ENCODE measurements around the gene DUSP16. TPM values are rescaled to one million over a fixed set of nuclear protein-coding genes. Genes with fewer than 3 reads are reported as not detected.
A peak's percentile ranks its signal among the peaks of the same experiment; 100 is the strongest.

DUSP16 gene
- total and polyA plus RNA-seq, 7 donors, result 8.6 to 27.3 (median 13.8) TPM

- no peak for DNase-seq
- Histone ChIP-seq H3K27me3 (no peaks in the 10 kb centered on the region), H3K4me1 (peaks cover 0 to 27% (median 20%) of the 10 kb centered on the region in 4 donors), H3K27ac (no peak overlapping the region), H3K9me3 (no peaks in the 10 kb centered on the region), H3K4me3 (no peak overlapping the region), H3K36me3 (no peaks in the 10 kb centered on the region)
- TF ChIP-seq POLR2AphosphoS5 (IDR thresholded peaks at IDR 0.05), result no peak
- no peak for TF ChIP-seq POLR2A (IDR thresholded peaks at IDR 0.05)
- no peak for TF ChIP-seq EP300 (IDR thresholded peaks at IDR 0.05)
- TF ChIP-seq CTCF (IDR thresholded peaks at IDR 0.05), result no peak
- WGBS, 2 donors, result 91 to 94% methylated on average over 2 of the region's 2 CpGs
- intact Hi-C loops (cut with DNase I), result no loop called here
Measured at GRCh38 chr12:12537421-12537820, 25.2 kb downstream of the DUSP16 start.

- Histone ChIP-seq H3K9me3 (no peaks in the 10 kb centered on the region), H3K36me3 (no peaks in the 10 kb centered on the region), H3K27me3 (no peaks in the 10 kb centered on the region), H3K4me3 (no peak overlapping the region), H3K4me1 (peaks cover 0 to 27% (median 20%) of the 10 kb centered on the region in 4 donors), H3K27ac (no peak overlapping the region)
- no peak for TF ChIP-seq POLR2AphosphoS5 (IDR thresholded peaks at IDR 0.05)
- TF ChIP-seq EP300 (IDR thresholded peaks at IDR 0.05), result no peak
- no peak for TF ChIP-seq CTCF (IDR thresholded peaks at IDR 0.05)
- TF ChIP-seq POLR2A (IDR thresholded peaks at IDR 0.05), result no peak
- intact Hi-C loops (cut with DNase I), result no loop called here
- 27 to 74% methylated on average over 4 of the region's 4 CpGs for WGBS, 2 donors
- DNase-seq, result no peak
Measured at GRCh38 chr12:12534975-12535374, 27.7 kb downstream of the DUSP16 start.

GRCh38 chr12:12534166-12534866 lies 28.3 kb downstream of the DUSP16 start:
- H3K9me3 ChIP-seq, result no peaks in the 10 kb centered on the region
- H3K27ac ChIP-seq, result no peak overlapping the region
- no peak overlapping the region for H3K4me3 ChIP-seq
- intact Hi-C loops (cut with DNase I), result no loop called here
- H3K36me3 ChIP-seq, result no peaks in the 10 kb centered on the region
- WGBS, 2 donors, result 75 to 79% methylated on average over 8 of the region's 8 CpGs
- peaks cover 0 to 26% (median 20%) of the 10 kb centered on the region in 4 donors for H3K4me1 ChIP-seq
- H3K27me3 ChIP-seq, result no peaks in the 10 kb centered on the region
- TF ChIP-seq POLR2A (IDR thresholded peaks at IDR 0.05) (no peak), EP300 (IDR thresholded peaks at IDR 0.05) (no peak), CTCF (IDR thresholded peaks at IDR 0.05) (no peak), POLR2AphosphoS5 (IDR thresholded peaks at IDR 0.05) (no peak)
- DNase-seq, result no peak

- no peaks in the 10 kb centered on the region for H3K27me3 ChIP-seq
- no peaks in the 10 kb centered on the region for H3K9me3 ChIP-seq
- H3K36me3 ChIP-seq, result no peaks in the 10 kb centered on the region
- intact Hi-C loops (cut with DNase I), result no loop called here
- H3K4me1 ChIP-seq, result peaks cover 0 to 20% (median 16%) of the 10 kb centered on the region in 4 donors
- WGBS, 2 donors, result 27 to 55% methylated on average over 6 of the region's 6 CpGs
- H3K27ac ChIP-seq, result peak overlapping the region; percentile 41 to 56 (median 54)
- TF ChIP-seq CTCF (IDR thresholded peaks at IDR 0.05) (no peak), POLR2A (IDR thresholded peaks at IDR 0.05) (no peak), EP300 (IDR thresholded peaks at IDR 0.05) (no peak), POLR2AphosphoS5 (IDR thresholded peaks at IDR 0.05) (no peak)
- no peak overlapping the region for H3K4me3 ChIP-seq
- DNase-seq, result no peak
Measured at GRCh38 chr12:12533238-12533829, 29.3 kb downstream of the DUSP16 start.

Measured in sigmoid colon (tissue), 7 donors.